NCI-H526 (cell line): ENCODE measurements around the gene NFIL3.

Experiments
- DNase-seq, 2 experiments: peaks; one replicate each; lab custom pipeline; 2025; lab: John Stamatoyannopoulos, UW

NFIL3 gene

DNA sequence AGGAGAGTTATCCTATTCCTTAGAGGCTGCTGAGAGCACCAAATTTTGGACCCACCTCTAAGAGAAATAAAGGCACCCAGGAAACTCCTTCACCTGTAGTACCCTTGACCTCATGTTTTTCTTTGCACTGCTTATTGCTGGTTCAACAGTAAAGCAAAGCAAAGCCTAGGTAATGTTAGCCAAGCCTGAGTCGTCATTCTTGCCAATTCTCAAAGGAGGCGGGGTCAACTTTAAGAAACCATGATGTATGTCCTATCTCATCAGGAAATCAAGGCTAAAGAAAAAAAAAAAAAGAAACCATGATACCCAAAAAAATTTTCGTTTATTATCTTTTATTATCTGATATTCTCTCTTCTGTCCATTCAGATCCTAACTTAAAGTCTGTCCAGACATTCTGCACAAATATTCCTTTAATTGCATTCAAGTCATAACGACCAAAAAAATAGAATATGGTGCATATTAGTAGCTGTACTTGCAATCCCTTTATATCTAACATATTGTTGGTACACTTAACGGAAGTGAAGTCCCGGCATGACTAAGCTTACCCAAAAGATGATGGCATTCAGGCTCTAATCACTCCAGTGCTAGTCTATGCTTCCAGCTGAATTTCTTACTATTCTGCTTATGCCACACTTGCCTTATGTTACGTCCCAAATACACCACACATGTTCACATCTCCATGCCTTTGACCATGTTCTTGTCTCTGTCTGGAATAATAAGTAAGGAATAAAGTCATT lies 63.7 kb downstream of the NFIL3 start:
- DNase-seq = no peak

DNA sequence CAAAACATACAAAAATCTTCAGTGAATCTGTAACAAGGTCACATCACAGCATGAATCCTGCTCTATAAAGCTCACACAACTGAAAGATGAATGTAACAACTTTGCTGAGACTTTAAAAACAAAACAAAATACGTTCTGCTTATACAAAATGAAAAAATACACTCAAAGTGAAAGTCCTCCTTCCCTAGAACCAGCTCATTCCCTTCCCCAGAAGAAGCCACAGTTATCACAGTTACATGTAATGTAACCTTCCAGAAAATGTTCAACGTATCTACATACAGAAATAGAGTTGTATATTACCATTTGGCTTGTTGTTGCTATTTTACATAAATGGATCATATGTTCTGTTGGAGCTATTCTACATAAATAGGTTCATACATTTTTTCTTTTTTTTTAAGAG lies 64.5 kb downstream of the NFIL3 start:
- DNase-seq = no peak
